Ovary (tissue), 9 donors: ENCODE measurements around the gene CORO1C. TPM values are rescaled to one million over a fixed set of nuclear protein-coding genes. Genes with fewer than 3 reads are reported as not detected.

Experiments
- DNase-seq, 5 donors: peaks; one replicate each; pipeline ENCODE4 v3.0.0-alpha.2; 2019 to 2020
- H3K27ac ChIP-seq, 2 donors: fragments of 200-600 bp; one replicate each; pipeline versions ENCODE4 v1.5.1 to v1.8.0; 2019 to 2022
- H3K27me3 ChIP-seq: fragments of 200-600 bp; one replicate; pipeline ENCODE4 v1.8.0; 2022
- H3K36me3 ChIP-seq: fragments of 200-600 bp; sonication (generic); one replicate; pipeline ENCODE4 v1.5.1; 2019
- H3K4me1 ChIP-seq: one replicate; pipeline ENCODE4 v1.8.1; 2013; ENCODE audit warnings: mild to moderate bottlenecking, moderate library complexity; ENCODE audit not compliant: insufficient read depth
- H3K4me3 ChIP-seq: fragments of 200-600 bp; sonication (generic); one replicate; pipeline ENCODE4 v1.5.1; 2017
- H3K9me3 ChIP-seq, 2 donors: fragments of 200-600 bp in 1 of 2; sonication (generic) in 1 of 2; one replicate each; pipeline versions ENCODE4 v1.5.1 to v1.8.1; 2013 to 2019; ENCODE audit warnings: mild to moderate bottlenecking in 1 of 2, moderate library complexity in 1 of 2
- EP300 ChIP-seq: sonication (generic); formaldehyde crosslinking; IDR thresholded peaks from one replicate; pipeline ENCODE4 v1.6.1; 2017; ENCODE audit warnings: antibody characterized with exemption
- POLR2A ChIP-seq: fragments of 450-650 bp; IDR thresholded peaks from one replicate; pipeline ENCODE4 v1.6.1; 2017; ENCODE audit warnings: antibody characterized with exemption, mild to moderate bottlenecking, moderate library complexity
- WGBS, 3 donors: extraction: QIAGEN DNeasy Blood & Tissue Kit in 1 of 3; methylation state at CpG; one replicate each; pipeline versions ENCODE4 v1.1.5 to v1.1.7; 2013 to 2017; 5-methylcytosine and 5-hydroxymethylcytosine counted together
- intact Hi-C, 4 donors: fragments of 100-400 bp; cut with DNase I; formaldehyde crosslinking; loops; one replicate each; pipeline versions ENCODE4 v1.11.0 to v1.15.1; 2022 to 2023
- polyA plus RNA-seq, 2 donors: library from polyadenylated mRNA; stranded (reverse); fragments of 200-250 nt in 1 of 2; fragments of 350-450 nt in 1 of 2; fragmentation: Illumina TruSeq in 1 of 2; extraction: RNeasy Lipid Tissue Mini Kit (QIAGEN cat#74804) in 1 of 2; gene quantifications; one replicate each; pipeline ENCODE4 v1.2.3, GENCODE V29; 2013 to 2014
- total RNA-seq, 7 donors: library from RNA; depleted of rRNA in 2 of 7; stranded (reverse); fragments of >200 nt in 2 of 7; fragmentation: NEBNext Ultra II Directional in 3 of 7; extraction: Animal tissue kit (Norgen Biotek cat#: 25700) in 3 of 7; gene quantifications; one replicate each; pipeline versions ENCODE4 v1.1.0 to v1.2.4, GENCODE V29; 2016 to 2023
- TF ChIP-seq, protein P1 (sequence below), 3 donors: fragments of 450-650 bp in 2 of 3; fragments of 200-600 bp in 1 of 3; IDR thresholded peaks; one replicate each; pipeline versions ENCODE4 v1.5.1 to v1.8.0; 2016 to 2022; ENCODE audit warnings: antibody characterized with exemption in 3 of 3, mild to moderate bottlenecking in 1 of 3
- donor health status: DM: no; HTN: no; CAD: no; lungs with moderate emphysema.
- donor health status: DM: no; HTN: no; CAD: no.
- donor health status: Bipolar disorder and iron deficiency.
- donor health status: DM: yes; HTN: yes; CAD: no.
- donor health status: DM: no; HTN: no; CAD: no.
- donor health status: DM: yes; HTN: yes; CAD: no.

The CORO1C gene
- total and polyA plus RNA-seq, 9 donors = 35.1 to 143 (median 113) TPM

GRCh38 chr12:108750526-108750925, 19.2 kb upstream of the CORO1C start:
- no peaks in the 10 kb centered on the region for H3K27me3 ChIP-seq
- no peaks in the 10 kb centered on the region for H3K36me3 ChIP-seq
- no peaks in the 10 kb centered on the region for H3K9me3 ChIP-seq
- DNase-seq = peak in 1 of 5 donors; percentile 26
- TF ChIP-seq POLR2A (no peak), EP300 (no peak)
- TF ChIP-seq, protein P1, sequence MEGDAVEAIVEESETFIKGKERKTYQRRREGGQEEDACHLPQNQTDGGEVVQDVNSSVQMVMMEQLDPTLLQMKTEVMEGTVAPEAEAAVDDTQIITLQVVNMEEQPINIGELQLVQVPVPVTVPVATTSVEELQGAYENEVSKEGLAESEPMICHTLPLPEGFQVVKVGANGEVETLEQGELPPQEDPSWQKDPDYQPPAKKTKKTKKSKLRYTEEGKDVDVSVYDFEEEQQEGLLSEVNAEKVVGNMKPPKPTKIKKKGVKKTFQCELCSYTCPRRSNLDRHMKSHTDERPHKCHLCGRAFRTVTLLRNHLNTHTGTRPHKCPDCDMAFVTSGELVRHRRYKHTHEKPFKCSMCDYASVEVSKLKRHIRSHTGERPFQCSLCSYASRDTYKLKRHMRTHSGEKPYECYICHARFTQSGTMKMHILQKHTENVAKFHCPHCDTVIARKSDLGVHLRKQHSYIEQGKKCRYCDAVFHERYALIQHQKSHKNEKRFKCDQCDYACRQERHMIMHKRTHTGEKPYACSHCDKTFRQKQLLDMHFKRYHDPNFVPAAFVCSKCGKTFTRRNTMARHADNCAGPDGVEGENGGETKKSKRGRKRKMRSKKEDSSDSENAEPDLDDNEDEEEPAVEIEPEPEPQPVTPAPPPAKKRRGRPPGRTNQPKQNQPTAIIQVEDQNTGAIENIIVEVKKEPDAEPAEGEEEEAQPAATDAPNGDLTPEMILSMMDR (IDR thresholded peaks at IDR 0.05) = no peak
- no peak overlapping the region for H3K4me3 ChIP-seq
- 11 to 22% (median 15%) methylated on average over 4 of the region's 4 CpGs for WGBS, 3 donors
- intact Hi-C loops = no loop called here
- H3K4me1 ChIP-seq = no peaks in the 10 kb centered on the region
- no peak overlapping the region for H3K27ac ChIP-seq

- peak in 1 of 5 donors; percentile 1 for DNase-seq
- intact Hi-C loops = no loop called here
These were observed 16.2 kb upstream of the CORO1C start for GRCh38 chr12:108747563-108747962.

GRCh38 chr12:108745641-108746040, 14.3 kb upstream of the CORO1C start:
- H3K27me3 ChIP-seq = no peaks in the 10 kb centered on the region
- no peaks in the 10 kb centered on the region for H3K36me3 ChIP-seq
- H3K27ac ChIP-seq = no peak overlapping the region
- 83 to 88% (median 86%) methylated on average over 5 of the region's 5 CpGs for WGBS, 3 donors
- intact Hi-C loops = no loop called here
- no peaks in the 10 kb centered on the region for H3K4me1 ChIP-seq
- no peak for DNase-seq
- no peaks in the 10 kb centered on the region for H3K9me3 ChIP-seq
- no peak overlapping the region for H3K4me3 ChIP-seq
- TF ChIP-seq EP300 = no peak
- TF ChIP-seq, protein P1 (IDR thresholded peaks at IDR 0.05) = no peak
- TF ChIP-seq POLR2A = no peak

More at GRCh38 chr12:108747563-108747962, 16.2 kb upstream of the CORO1C start:
- TF ChIP-seq, protein P1 (IDR thresholded peaks at IDR 0.05) = no peak
- TF ChIP-seq POLR2A (no peak), EP300 (no peak)
- H3K4me3 ChIP-seq = no peak overlapping the region
- H3K9me3 ChIP-seq = no peaks in the 10 kb centered on the region
- H3K36me3 ChIP-seq = no peaks in the 10 kb centered on the region
- no peaks in the 10 kb centered on the region for H3K4me1 ChIP-seq
- H3K27me3 ChIP-seq = no peaks in the 10 kb centered on the region
- 95 to 99% (median 98%) methylated on average over 3 of the region's 3 CpGs for WGBS, 3 donors
- H3K27ac ChIP-seq = no peak overlapping the region

- intact Hi-C loops = no loop called here
- 73 to 80% (median 78%) methylated on average over 5 of the region's 5 CpGs for WGBS, 3 donors
- DNase-seq = no peak
- H3K9me3 ChIP-seq = no peaks in the 10 kb centered on the region
- no peaks in the 10 kb centered on the region for H3K4me1 ChIP-seq
- no peak overlapping the region for H3K27ac ChIP-seq
- H3K27me3 ChIP-seq = no peaks in the 10 kb centered on the region
- H3K4me3 ChIP-seq = no peak overlapping the region
- TF ChIP-seq, protein P1 (IDR thresholded peaks at IDR 0.05) = no peak
- TF ChIP-seq EP300 = no peak
- TF ChIP-seq POLR2A = no peak
- H3K36me3 ChIP-seq = no peaks in the 10 kb centered on the region
These were observed 12.9 kb upstream of the CORO1C start for GRCh38 chr12:108744021-108744897.
